Neuronal stem cell (in vitro differentiated cells): ENCODE measurements around the gene PRPF18. TPM values are rescaled to one million over a fixed set of nuclear protein-coding genes. Genes with fewer than 3 reads are reported as not detected.
"Not testable (repeated sequence)": the region's sequence is repeated elsewhere in the genome, so short reads cannot be mapped to it uniquely, and the experiment has no call there.

Experiments used
- DNase-seq: peaks from one replicate; pipeline ENCODE4 v3.0.0-alpha.2; 2013; ENCODE audit warnings: low spot score
- H2AFZ ChIP-seq: one replicate; pipeline ENCODE4 v1.6.1; 2013; ENCODE audit warnings: mild to moderate bottlenecking, low read length, inconsistent platforms
- H2AK5ac ChIP-seq: 2 replicates; pipeline ENCODE4 v1.6.1; 2013; ENCODE audit warnings: low read depth, mild to moderate bottlenecking, inconsistent platforms, low read length, moderate library complexity, mixed read lengths
- H2BK120ac ChIP-seq: 2 replicates; pipeline ENCODE4 v1.6.1; 2013; ENCODE audit warnings: low read depth, mild to moderate bottlenecking, inconsistent platforms, low read length, moderate library complexity, mixed read lengths
- H2BK12ac ChIP-seq: one replicate; pipeline ENCODE4 v1.6.1; 2013; ENCODE audit warnings: low read length, inconsistent platforms
- H2BK15ac ChIP-seq: 2 replicates; pipeline ENCODE4 v1.6.1; 2013; ENCODE audit warnings: mild to moderate bottlenecking, low read length, inconsistent platforms, mixed read lengths
- H2BK5ac ChIP-seq: one replicate; pipeline ENCODE4 v1.6.1; 2013; ENCODE audit warnings: inconsistent platforms, mild to moderate bottlenecking, low read length, moderate library complexity
- H3K14ac ChIP-seq: one replicate; pipeline ENCODE4 v1.6.1; 2013; ENCODE audit warnings: low read length, inconsistent platforms
- H3K18ac ChIP-seq: 2 replicates; pipeline ENCODE4 v1.6.1; 2013; ENCODE audit warnings: low read length, inconsistent platforms
- H3K23ac ChIP-seq: 2 replicates; pipeline ENCODE4 v1.6.1; 2013; ENCODE audit warnings: low read depth, mild to moderate bottlenecking, mixed read lengths, low read length, inconsistent platforms; ENCODE audit not compliant: poor library complexity
- H3K27ac ChIP-seq: replicated peaks from 3 replicates; pipeline ENCODE4 v1.5.1; 2013; ENCODE audit warnings: low read length, inconsistent platforms
- H3K27me3 ChIP-seq, 3 experiments: 2 replicates each; pipeline ENCODE4 v1.6.1; 2013; ENCODE audit warnings: low read length in 3 of 3, mild to moderate bottlenecking in 2 of 3, inconsistent platforms in 1 of 3, low read depth in 1 of 3, mixed read lengths in 1 of 3, moderate library complexity in 1 of 3; ENCODE audit not compliant: control insufficient read depth in 3 of 3, insufficient read depth in 3 of 3
- H3K36me3 ChIP-seq, 2 donors: replicated peaks in 1 of 2; 2 replicates each; pipeline ENCODE4 v1.6.1; 2013; ENCODE audit warnings: low read length in 2 of 2; ENCODE audit not compliant: control insufficient read depth in 2 of 2, insufficient read depth in 2 of 2
- H3K4ac ChIP-seq: 2 replicates; pipeline ENCODE4 v1.6.1; 2013; ENCODE audit warnings: inconsistent platforms, mild to moderate bottlenecking, low read length, moderate library complexity
- H3K4me1 ChIP-seq, 2 donors: 1 replicate in 1 of 2; 2 replicates in 1 of 2; pipeline ENCODE4 v1.6.1; 2013; ENCODE audit warnings: low read length in 2 of 2, low read depth in 1 of 2; ENCODE audit not compliant: control insufficient read depth in 2 of 2, insufficient read depth in 1 of 2
- H3K4me2 ChIP-seq: one replicate; pipeline ENCODE4 v1.6.1; 2013; ENCODE audit warnings: mild to moderate bottlenecking, low read length, inconsistent platforms; ENCODE audit not compliant: insufficient read depth, poor library complexity, severe bottlenecking
- H3K4me3 ChIP-seq, 2 donors: 2 replicates each; pipeline ENCODE4 v1.5.1; 2013; ENCODE audit warnings: low read length in 2 of 2, mild to moderate bottlenecking in 2 of 2, inconsistent platforms in 1 of 2, moderate library complexity in 1 of 2
- H3K79me1 ChIP-seq: one replicate; pipeline ENCODE4 v1.6.1; 2013; ENCODE audit warnings: low read depth, mild to moderate bottlenecking, inconsistent platforms, low read length, moderate library complexity
- H3K9ac ChIP-seq: one replicate; pipeline ENCODE4 v1.6.1; 2013; ENCODE audit warnings: mild to moderate bottlenecking, low read depth, low read length, inconsistent platforms; ENCODE audit not compliant: poor library complexity
- H3K9me3 ChIP-seq, 2 donors: replicated peaks in 1 of 2; 2 replicates each; pipeline versions ENCODE3 to v1.6.1; 2013; ENCODE audit warnings: low read length in 2 of 2, mild to moderate bottlenecking in 2 of 2, inconsistent platforms in 1 of 2, low read depth in 1 of 2, mixed read lengths in 1 of 2, moderate library complexity in 1 of 2; ENCODE audit not compliant: control insufficient read depth in 2 of 2, insufficient read depth in 1 of 2
- H4K8ac ChIP-seq: one replicate; pipeline ENCODE4 v1.6.1; 2013; ENCODE audit warnings: low read depth, mild to moderate bottlenecking, inconsistent platforms, low read length, moderate library complexity
- H4K91ac ChIP-seq: one replicate; pipeline ENCODE4 v1.6.1; 2013; ENCODE audit warnings: low read length, low read depth, mild to moderate bottlenecking, inconsistent platforms; ENCODE audit not compliant: poor library complexity
- WGBS, 2 donors: extraction: QIAGEN DNeasy Blood & Tissue Kit; methylation state at CpG; one replicate each; pipeline ENCODE4 v1.1.7; 2013; ENCODE audit warnings: missing lambda C conversion rate in 2 of 2, mixed read lengths in 1 of 2; ENCODE audit not compliant: insufficient read length in 2 of 2, insufficient replicate concordance in 1 of 2; ENCODE audit errors: extremely low coverage in 2 of 2; 5-methylcytosine and 5-hydroxymethylcytosine counted together
- polyA plus RNA-seq, 2 experiments: library from polyadenylated mRNA; stranded (reverse); fragments of 200-250 nt; gene quantifications; one replicate each; pipeline ENCODE4 v1.2.3, GENCODE V29; 2013

The PRPF18 gene, protein sequence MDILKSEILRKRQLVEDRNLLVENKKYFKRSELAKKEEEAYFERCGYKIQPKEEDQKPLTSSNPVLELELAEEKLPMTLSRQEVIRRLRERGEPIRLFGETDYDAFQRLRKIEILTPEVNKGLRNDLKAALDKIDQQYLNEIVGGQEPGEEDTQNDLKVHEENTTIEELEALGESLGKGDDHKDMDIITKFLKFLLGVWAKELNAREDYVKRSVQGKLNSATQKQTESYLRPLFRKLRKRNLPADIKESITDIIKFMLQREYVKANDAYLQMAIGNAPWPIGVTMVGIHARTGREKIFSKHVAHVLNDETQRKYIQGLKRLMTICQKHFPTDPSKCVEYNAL
- 12.2 TPM for polyA plus RNA-seq (2013, experiment 1 of 2)
- polyA plus RNA-seq (2013, experiment 2 of 2), result 11.8 TPM

DNA sequence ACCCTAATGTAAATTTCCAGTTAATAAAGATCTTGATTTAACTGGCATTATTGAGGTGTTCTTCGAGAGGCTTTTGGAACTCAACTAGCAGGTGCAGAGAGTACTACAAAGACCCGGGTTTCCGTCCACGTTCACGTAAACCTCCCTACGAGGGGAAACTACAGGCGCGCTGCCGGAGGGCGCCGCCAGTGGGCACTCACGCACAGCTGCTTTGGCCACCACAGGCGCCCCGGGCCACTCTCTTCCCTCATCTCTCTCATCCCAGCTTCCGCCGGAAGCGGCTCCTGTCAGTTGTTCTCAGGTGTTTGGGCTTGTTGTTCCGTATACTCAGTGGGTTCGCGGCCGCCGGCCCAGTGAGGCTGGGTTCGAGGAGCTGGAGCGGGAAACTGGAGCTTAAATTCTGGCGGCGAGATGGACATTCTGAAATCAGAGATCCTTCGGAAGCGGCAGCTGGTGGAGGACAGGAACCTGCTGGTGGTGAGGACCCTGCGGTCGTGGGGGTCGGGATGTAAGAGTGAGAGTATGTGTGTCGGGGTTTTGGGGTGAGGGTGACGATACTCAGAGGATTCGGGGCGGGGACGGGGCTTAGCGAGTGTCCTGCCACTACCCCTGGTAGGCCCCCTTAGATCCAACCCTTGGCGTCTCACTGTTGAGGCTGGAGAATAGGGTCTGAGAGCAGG, at the start of gene PRPF18:
Gene PRPF18, plus strand, starts transcription at position 290 of the 680 bp plus-strand sequence. Its CDS starts 122 bp downstream, at position 412.
- peak; percentile 81 for DNase-seq
- H3K4me3 ChIP-seq, result peak within 1 kb of the TSS; percentile 82 to 91
- H3K4me1 ChIP-seq, result peaks cover 4 to 7% of the 10 kb centered on the region in 2 donors
- H3K27me3 ChIP-seq, result peaks cover 0 to 7% (median 0%) of the 10 kb centered on the region in 3 experiments
- peaks cover 0 to 3% of the 10 kb centered on the region in 2 donors for H3K36me3 ChIP-seq
- no peak within 1 kb of the TSS for H2BK5ac ChIP-seq
- no peak within 1 kb of the TSS for H3K14ac ChIP-seq
- no CpG with 5 or more reads among the region's 38 CpGs for WGBS, 2 donors
- no peak within 1 kb of the TSS for H2BK15ac ChIP-seq
- H3K79me1 ChIP-seq, result peaks cover 2% of the 10 kb centered on the region
- no peak within 1 kb of the TSS for H2BK120ac ChIP-seq
- H3K4me2 ChIP-seq, result peak within 1 kb of the TSS; percentile 78
- H3K27ac ChIP-seq, result no peak within 1 kb of the TSS
- no peak within 1 kb of the TSS for H4K91ac ChIP-seq
- H2AK5ac ChIP-seq, result no peak within 1 kb of the TSS
- no peaks in the 10 kb centered on the region for H3K9me3 ChIP-seq
- H3K23ac ChIP-seq, result peak within 1 kb of the TSS; percentile 12
- no peak within 1 kb of the TSS for H3K18ac ChIP-seq
- peak within 1 kb of the TSS; percentile 90 for H2AFZ ChIP-seq
- no peak within 1 kb of the TSS for H4K8ac ChIP-seq
- no peak within 1 kb of the TSS for H2BK12ac ChIP-seq
- peak within 1 kb of the TSS; percentile 72 for H3K9ac ChIP-seq
- H3K4ac ChIP-seq, result no peak within 1 kb of the TSS

DNA sequence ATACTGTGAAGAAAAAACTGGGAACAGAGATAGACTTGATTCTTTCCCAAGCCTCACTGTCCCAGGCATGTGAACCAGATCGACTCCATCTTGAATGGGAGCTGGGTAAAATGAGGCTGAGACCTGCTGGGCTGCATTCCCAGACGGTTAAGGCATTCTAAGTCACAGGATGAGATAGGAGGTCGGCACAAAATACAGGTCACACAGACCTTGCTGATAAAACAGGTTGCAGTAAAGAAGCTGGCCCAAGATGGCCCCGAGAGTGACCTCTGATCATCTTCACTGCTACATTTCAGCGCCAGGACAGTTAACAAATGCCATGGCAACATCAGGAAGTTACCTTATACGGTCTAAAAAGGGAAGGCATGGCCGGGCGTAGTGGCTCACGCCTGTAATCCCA, 48.8 kb upstream of the PRPF18 start:
- not testable (repeated sequence) for H3K4ac ChIP-seq, H2BK12ac ChIP-seq, H3K14ac ChIP-seq, H2BK120ac ChIP-seq, H4K8ac ChIP-seq, H3K27ac ChIP-seq, H3K9ac ChIP-seq, H3K18ac ChIP-seq, H2AK5ac ChIP-seq, H3K79me1 ChIP-seq, H3K4me1 ChIP-seq, H2AFZ ChIP-seq, H4K91ac ChIP-seq, H2BK15ac ChIP-seq, H3K23ac ChIP-seq, H3K4me2 ChIP-seq, H3K36me3 ChIP-seq, H2BK5ac ChIP-seq, H3K4me3 ChIP-seq, H3K9me3 ChIP-seq, DNase-seq
- H3K27me3 ChIP-seq, result peaks cover 0 to 14% (median 0%) of the 10 kb centered on the region in 3 experiments
- no CpG with 5 or more reads among the region's 9 CpGs for WGBS, 2 donors

DNA sequence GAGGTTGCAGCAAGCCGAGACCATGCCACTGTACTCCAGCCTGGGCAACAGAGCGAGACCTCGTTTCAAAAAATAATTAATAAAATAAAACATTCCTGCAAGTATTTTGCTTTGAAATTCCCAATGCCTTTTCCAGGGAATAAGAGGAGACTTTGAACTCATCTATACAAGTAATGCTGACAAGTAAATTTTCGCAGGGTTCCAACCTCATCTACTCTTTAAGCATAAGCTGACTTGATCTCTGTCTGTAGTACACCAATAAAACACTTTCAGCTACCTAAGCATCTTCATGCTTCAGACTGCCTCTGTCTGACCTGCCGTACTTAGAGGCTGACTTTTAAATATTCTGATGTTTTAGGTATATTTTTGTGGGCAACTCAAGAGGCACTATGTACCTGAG, 44.2 kb upstream of the PRPF18 start:
- Histone ChIP-seq H3K4ac (no peak overlapping the region), H3K23ac (no peak overlapping the region), H3K79me1 (no peaks in the 10 kb centered on the region), H4K91ac (no peak overlapping the region), H3K27ac (no peak overlapping the region), H3K14ac (no peak overlapping the region), H2BK15ac (no peak overlapping the region), H3K27me3 (peaks cover 0 to 21% (median 0%) of the 10 kb centered on the region in 3 experiments), H3K9me3 (no peaks in the 10 kb centered on the region), H2BK12ac (no peak overlapping the region), H3K4me3 (no peak overlapping the region), H3K4me2 (no peak overlapping the region), H3K18ac (no peak overlapping the region), H2BK5ac (no peak overlapping the region), H2AFZ (no peak overlapping the region), H3K4me1 (no peaks in the 10 kb centered on the region), H2BK120ac (no peak overlapping the region), H2AK5ac (no peak overlapping the region), H3K9ac (no peak overlapping the region), H3K36me3 (no peaks in the 10 kb centered on the region), H4K8ac (no peak overlapping the region)
- no CpG with 5 or more reads among the region's 5 CpGs for WGBS, 2 donors
- no peak for DNase-seq

DNA sequence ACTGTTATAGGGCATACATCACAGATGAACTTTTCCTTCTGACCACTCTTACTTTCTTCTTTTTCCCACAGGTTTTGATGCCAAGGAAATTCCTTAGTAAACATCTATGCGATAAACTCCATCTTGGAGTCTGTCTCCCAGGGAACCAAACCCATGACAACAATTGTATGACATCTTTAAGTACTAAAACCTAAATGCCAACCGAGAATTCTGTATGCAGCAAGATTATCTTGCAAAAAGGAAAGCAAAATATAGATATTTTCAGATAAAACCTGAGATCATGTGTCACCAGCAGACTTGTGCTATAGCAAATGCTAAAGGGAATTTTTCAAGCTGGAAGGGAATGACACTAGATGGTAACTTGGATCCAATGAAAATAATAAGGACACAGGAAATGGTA, 36.0 kb upstream of the PRPF18 start:
- Histone ChIP-seq H2BK12ac (no peak overlapping the region), H3K18ac (no peak overlapping the region), H3K36me3 (no peaks in the 10 kb centered on the region), H4K8ac (no peak overlapping the region), H2AFZ (no peak overlapping the region), H2AK5ac (no peak overlapping the region), H3K4me3 (no peak overlapping the region), H3K4ac (no peak overlapping the region), H3K79me1 (no peaks in the 10 kb centered on the region), H3K27me3 (peaks cover 0 to 2% (median 0%) of the 10 kb centered on the region in 3 experiments), H2BK5ac (no peak overlapping the region), H3K9ac (no peak overlapping the region), H3K4me2 (no peak overlapping the region), H2BK15ac (no peak overlapping the region), H3K9me3 (peaks cover 3 to 10% of the 10 kb centered on the region in 2 donors), H3K23ac (no peak overlapping the region), H3K14ac (no peak overlapping the region), H3K4me1 (peaks cover 0 to under 1% of the 10 kb centered on the region in 2 donors), H3K27ac (no peak overlapping the region), H2BK120ac (no peak overlapping the region), H4K91ac (no peak overlapping the region)
- no CpG with 5 or more reads among the region's 2 CpGs for WGBS, 2 donors
- no peak for DNase-seq
